Sigmoid colon (tissue), 4 donors: Measurements from ENCODE around the gene ARHGDIA.

ENCODE experiments used
- CTCF ChIP-seq, 4 experiments: fragments of 450-650 bp in 3 of 4; fragments of 200-600 bp in 1 of 4; IDR thresholded peaks; one replicate each; pipeline ENCODE4 v1.5.1; 2016 to 2019; ENCODE audit warnings: antibody characterized with exemption in 4 of 4, mild to moderate bottlenecking in 3 of 4, moderate library complexity in 2 of 4
- EP300 ChIP-seq, 4 donors: sonication (generic); formaldehyde crosslinking; IDR thresholded peaks; one replicate each; pipeline ENCODE4 v1.6.1; 2017; ENCODE audit warnings: antibody characterized with exemption in 4 of 4
- POLR2A ChIP-seq, 2 donors: fragments of 450-650 bp; IDR thresholded peaks; one replicate each; pipeline ENCODE4 v1.6.1; 2016; ENCODE audit warnings: antibody characterized with exemption in 2 of 2, mild to moderate bottlenecking in 2 of 2, moderate library complexity in 2 of 2
- POLR2AphosphoS5 ChIP-seq, 4 donors: sonication (generic); formaldehyde crosslinking; IDR thresholded peaks; one replicate each; pipeline ENCODE4 v1.6.1; 2017; ENCODE audit warnings: antibody characterized with exemption in 4 of 4

GRCh38 chr17:81888988-81889595 is 18.0 kb upstream of the ARHGDIA start:
- no peak for TF ChIP-seq CTCF (IDR thresholded peaks at IDR 0.05)
- TF ChIP-seq POLR2A (IDR thresholded peaks at IDR 0.05): no peak
- TF ChIP-seq EP300 (IDR thresholded peaks at IDR 0.05): no peak
- no peak for TF ChIP-seq POLR2AphosphoS5 (IDR thresholded peaks at IDR 0.05)
